H1 (cell line): ENCODE measurements around the gene HOXA13. TPM values are rescaled to one million over a fixed set of nuclear protein-coding genes. Genes with fewer than 3 reads are reported as not detected.

ENCODE experiments used
- CTCF ChIA-PET: fragments of 300-600 bp; sonication (Branson Sonifier 250); formaldehyde crosslinking; loops from one replicate; lab custom pipeline; 2021; ENCODE audit not compliant: partially characterized antibody; lab: Charles Lee
- POLR2A ChIA-PET: fragments of 300-600 bp; sonication (Branson Sonifier 250); formaldehyde crosslinking; loops from one replicate; lab custom pipeline; 2021; ENCODE audit warnings: inconsistent platforms; ENCODE audit not compliant: partially characterized antibody; lab: Charles Lee
- DNase-seq, 2 experiments: peaks; one replicate each; pipeline versions ENCODE4 v3.0.0 to v3.0.0-alpha.2; 2010 to 2022; ENCODE audit warnings: low spot score in 2 of 2, low read depth in 1 of 2, mixed read lengths in 1 of 2
- FAIRE-seq: peaks from 2 replicates; lab custom pipeline; 2011; peaks lifted over from hg19 to GRCh38; lab: Jason Lieb, UNC
- H2AFZ ChIP-seq: 2 replicates; pipeline ENCODE4 v1.8.1; 2012; ENCODE audit warnings: low read length, inconsistent platforms
- H2AK5ac ChIP-seq: 2 replicates; pipeline ENCODE4 v1.6.1; 2013; ENCODE audit warnings: low read depth, low read length
- H2BK120ac ChIP-seq: replicated peaks from 2 replicates; pipeline ENCODE3; 2013; ENCODE audit warnings: low read depth, low read length, inconsistent platforms
- H2BK12ac ChIP-seq: 2 replicates; pipeline ENCODE4 v1.6.1; 2013; ENCODE audit warnings: low read depth, low read length
- H2BK15ac ChIP-seq: 2 replicates; pipeline ENCODE4 v1.6.1; 2013; ENCODE audit warnings: low read length
- H2BK20ac ChIP-seq: 2 replicates; pipeline ENCODE4 v1.6.1; 2013; ENCODE audit warnings: low read length
- H2BK5ac ChIP-seq: 2 replicates; pipeline ENCODE4 v1.6.1; 2013; ENCODE audit warnings: low read depth, low read length
- H3K14ac ChIP-seq: 2 replicates; pipeline ENCODE4 v1.6.1; 2013; ENCODE audit warnings: inconsistent platforms; ENCODE audit not compliant: insufficient read length
- H3K18ac ChIP-seq: 2 replicates; pipeline ENCODE4 v1.6.1; 2013; ENCODE audit warnings: low read length; ENCODE audit errors: extremely low read depth
- H3K23ac ChIP-seq: 2 replicates; pipeline ENCODE4 v1.6.1; 2013; ENCODE audit warnings: inconsistent platforms; ENCODE audit not compliant: insufficient read length
- H3K23me2 ChIP-seq: 2 replicates; pipeline ENCODE4 v1.6.1; 2013; ENCODE audit warnings: low read depth, low read length
- H3K27ac ChIP-seq: 2 replicates; pipeline ENCODE4 v1.6.1; 2011; ENCODE audit warnings: low read depth, low read length, inconsistent platforms
- H3K27me3 ChIP-seq, 4 experiments: replicated peaks in 1 of 4; 1 replicate in 1 of 4; 2 replicates in 3 of 4; pipeline versions ENCODE4 v1.6.1 to v1.8.1; 2011 to 2013; ENCODE audit warnings: low read length in 3 of 4, mild to moderate bottlenecking in 3 of 4, inconsistent platforms in 2 of 4, mixed read lengths in 2 of 4, moderate library complexity in 1 of 4; ENCODE audit not compliant: control insufficient read depth in 3 of 4, insufficient read depth in 3 of 4; ENCODE audit errors: extremely low read depth in 1 of 4
- H3K36me3 ChIP-seq, 4 experiments: 2 replicates each; pipeline versions ENCODE4 v1.6.1 to v1.8.1; 2011 to 2013; ENCODE audit warnings: mild to moderate bottlenecking in 4 of 4, low read length in 3 of 4, moderate library complexity in 2 of 4, control low read depth in 1 of 4, inconsistent platforms in 1 of 4; ENCODE audit not compliant: insufficient read depth in 4 of 4, control insufficient read depth in 2 of 4
- H3K4ac ChIP-seq: replicated peaks from 2 replicates; pipeline ENCODE3; 2013; ENCODE audit warnings: low read length, low read depth, mixed read lengths, inconsistent platforms; ENCODE audit not compliant: insufficient read length
- H3K4me1 ChIP-seq, 4 experiments: replicated peaks in 1 of 4; 1 replicate in 1 of 4; 2 replicates in 3 of 4; pipeline versions ENCODE4 v1.6.1 to v1.8.1; 2011 to 2013; ENCODE audit warnings: low read length in 3 of 4, inconsistent platforms in 2 of 4, mixed read lengths in 1 of 4; ENCODE audit not compliant: insufficient read depth in 4 of 4, control insufficient read depth in 3 of 4
- H3K4me2 ChIP-seq, 2 experiments: 2 replicates each; pipeline versions ENCODE4 v1.6.1 to v1.8.1; 2011 to 2013; ENCODE audit warnings: low read depth in 2 of 2, low read length in 2 of 2, control low read depth in 1 of 2, inconsistent platforms in 1 of 2, mild to moderate bottlenecking in 1 of 2; ENCODE audit not compliant: insufficient read depth in 1 of 2
- H3K4me3 ChIP-seq, 4 experiments: fragments of 200-600, 300-600 bp in 1 of 4; sonication (generic), shearing (Covaris generic), sonication (Bioruptor Twin) in 1 of 4; 2 replicates each; pipeline versions ENCODE4 v1.5.1 to v1.8.1; 2011 to 2016; ENCODE audit warnings: low read length in 4 of 4, low read depth in 3 of 4, control low read depth in 2 of 4, inconsistent platforms in 2 of 4, mild to moderate bottlenecking in 2 of 4, mixed read lengths in 1 of 4, moderate library complexity in 1 of 4; ENCODE audit not compliant: insufficient read depth in 2 of 4; ENCODE audit errors: extremely low read depth in 1 of 4
- H3K56ac ChIP-seq: replicated peaks from 2 replicates; pipeline ENCODE3; 2013; ENCODE audit warnings: low read depth, mild to moderate bottlenecking, mixed read lengths, low read length, inconsistent platforms; ENCODE audit not compliant: insufficient read length
- H3K79me1 ChIP-seq: 2 replicates; pipeline ENCODE4 v1.6.1; 2013; ENCODE audit warnings: low read depth, low read length, control low read depth
- H3K79me2 ChIP-seq, 2 experiments: 2 replicates each; pipeline versions ENCODE4 v1.6.1 to v1.8.1; 2012 to 2013; ENCODE audit warnings: low read length in 2 of 2, mild to moderate bottlenecking in 2 of 2, inconsistent platforms in 1 of 2; ENCODE audit not compliant: insufficient read depth in 2 of 2, control insufficient read depth in 1 of 2
- H3K9ac ChIP-seq, 4 experiments: replicated peaks in 1 of 4; 1 replicate in 1 of 4; 2 replicates in 3 of 4; pipeline versions ENCODE4 v1.6.1 to v1.8.1; 2011 to 2013; ENCODE audit warnings: low read depth in 3 of 4, low read length in 3 of 4, control low read depth in 2 of 4, mild to moderate bottlenecking in 2 of 4, moderate library complexity in 2 of 4, inconsistent platforms in 1 of 4; ENCODE audit errors: extremely low read depth in 1 of 4
- H3K9me3 ChIP-seq, 2 experiments: 2 replicates each; pipeline versions ENCODE4 v1.6.1 to v1.8.1; 2012 to 2013; ENCODE audit warnings: mild to moderate bottlenecking in 2 of 2, moderate library complexity in 2 of 2, control low read depth in 1 of 2, inconsistent platforms in 1 of 2, low read depth in 1 of 2, low read length in 1 of 2, mixed read lengths in 1 of 2; ENCODE audit not compliant: insufficient read depth in 2 of 2
- H4K20me1 ChIP-seq, 2 experiments: replicated peaks in 1 of 2; 2 replicates each; pipeline versions ENCODE3 to v1.8.1; 2011 to 2013; ENCODE audit warnings: inconsistent platforms in 2 of 2, low read length in 2 of 2, mild to moderate bottlenecking in 1 of 2; ENCODE audit not compliant: insufficient read depth in 2 of 2, control insufficient read depth in 1 of 2
- H4K5ac ChIP-seq: 2 replicates; pipeline ENCODE4 v1.6.1; 2013; ENCODE audit warnings: low read length, low read depth, mixed read lengths, inconsistent platforms; ENCODE audit not compliant: insufficient read length
- H4K8ac ChIP-seq: 2 replicates; pipeline ENCODE4 v1.8.0; 2013; ENCODE audit warnings: mild to moderate bottlenecking, moderate library complexity, low read length, inconsistent platforms; ENCODE audit not compliant: insufficient read depth; ENCODE audit errors: extremely low read depth
- H4K91ac ChIP-seq: replicated peaks from 2 replicates; pipeline ENCODE3; 2013; ENCODE audit warnings: low read length, mixed read lengths, inconsistent platforms; ENCODE audit not compliant: insufficient read length
- ATF2 ChIP-seq: IDR thresholded peaks from 2 replicates; pipeline ENCODE4 v1.6.1; 2012; ENCODE audit warnings: low read length, inconsistent platforms
- JUN ChIP-seq: IDR thresholded peaks from 2 replicates; pipeline ENCODE4 v1.6.1; 2011; ENCODE audit warnings: low read depth, mild to moderate bottlenecking, improper control_type of control experiment, low read length
- KDM4A ChIP-seq: IDR thresholded peaks from one replicate; pipeline ENCODE4 v1.7.1; 2012; ENCODE audit warnings: low read depth, mild to moderate bottlenecking, moderate library complexity, low read length, inconsistent platforms; ENCODE audit not compliant: severe bottlenecking
- NRF1 ChIP-seq: IDR thresholded peaks from 2 replicates; pipeline ENCODE4 v1.6.1; 2011; ENCODE audit warnings: mild to moderate bottlenecking, low read depth, low read length, improper control_type of control experiment
- POLR2A ChIP-seq, 2 experiments: IDR thresholded peaks; 1 replicate in 1 of 2; 2 replicates in 1 of 2; pipeline ENCODE4 v1.6.1; 2011; ENCODE audit warnings: low read depth in 2 of 2, low read length in 2 of 2, mild to moderate bottlenecking in 2 of 2; ENCODE audit errors: control extremely low read depth in 1 of 2
- POLR2AphosphoS5 ChIP-seq: IDR thresholded peaks from 2 replicates; pipeline ENCODE4 v1.6.1; 2011; ENCODE audit warnings: low read depth, low read length
- RNF2 ChIP-seq: fragments of 200-900, 300-1000 bp; sonication (generic); IDR thresholded peaks from 2 replicates; pipeline ENCODE4 v1.7.1; 2016; ENCODE audit warnings: borderline replicate concordance, low read depth, mild to moderate bottlenecking, antibody characterized with exemption, low read length; ENCODE audit not compliant: poor library complexity, severe bottlenecking; ENCODE audit errors: missing control alignments
- SUZ12 ChIP-seq: fragments of 200-600 bp; sonication (generic); IDR thresholded peaks from 2 replicates; pipeline ENCODE4 v1.6.1; 2012; ENCODE audit warnings: mild to moderate bottlenecking, inconsistent platforms, low read length, moderate library complexity, mixed read lengths
- ZNF274 ChIP-seq: IDR thresholded peaks from 2 replicates; pipeline ENCODE4 v1.7.0; 2012; ENCODE audit warnings: low read length, borderline replicate concordance; ENCODE audit errors: extremely low read depth
- WGBS, 2 experiments: shearing (Covaris generic) in 1 of 2; methylation state at CpG; one replicate each; pipeline versions ENCODE4 v1.1.6 to v1.1.7; 2013 to 2015; ENCODE audit warnings: low lambda C conversion rate in 2 of 2, mixed read lengths in 2 of 2, inconsistent platforms in 1 of 2, low coverage in 1 of 2, missing lambda C conversion rate in 1 of 2; ENCODE audit not compliant: insufficient replicate concordance in 2 of 2, insufficient coverage in 1 of 2, insufficient read length in 1 of 2; ENCODE audit errors: extremely low coverage in 1 of 2, missing lambda C conversion rate in 1 of 2; 5-methylcytosine and 5-hydroxymethylcytosine counted together
- polyA plus RNA-seq, 7 experiments: library from polyadenylated mRNA; depleted of rRNA in 3 of 7; stranded (reverse) in 5 of 7; unstranded in 2 of 7; fragments of >200 nt in 5 of 7; fragments of 200-250 nt in 2 of 7; gene quantifications; 1 replicate in 5 of 7; 2 replicates in 1 of 7; 4 replicates in 1 of 7; pipeline versions ENCODE4 v1.2.1 to v1.2.3, GENCODE V29; 2011 to 2013; ENCODE audit warnings: missing spikeins in 2 of 7, mixed read lengths in 2 of 7
- total RNA-seq: library from RNA; stranded (reverse); fragmentation: NEBNext Ultra II Directional; extraction: Animal tissue kit (Norgen Biotek cat#: 25700); gene quantifications from 2 replicates; pipeline ENCODE4 v1.2.1, GENCODE V29; 2021

Gene HOXA13
- total and polyA plus RNA-seq, 2 of the 8 experiments (the other 6 are each of a cell fraction or from before 2014, with no cell fraction given) = not detected

- peaks cover 33 to 43% of the 10 kb centered on the region in 2 experiments for H4K20me1 ChIP-seq
- no peak overlapping the region for H4K5ac ChIP-seq
- peaks cover 0 to 16% (median 0%) of the 10 kb centered on the region in 4 experiments; a peak in 1 of 8 replicates for H3K36me3 ChIP-seq
- H2BK5ac ChIP-seq = no peak overlapping the region
- no peak overlapping the region for H2BK20ac ChIP-seq
- H2BK15ac ChIP-seq = no peak overlapping the region
- H2AK5ac ChIP-seq = no peak overlapping the region
- H3K79me2 ChIP-seq = no peaks in the 10 kb centered on the region
- no peak for FAIRE-seq
- no peaks in the 10 kb centered on the region; the same call in 1 of the 2 replicates for H3K79me1 ChIP-seq
- H3K9me3 ChIP-seq = no peaks in the 10 kb centered on the region; a peak in 1 of 4 replicates
- H2AFZ ChIP-seq = no peak overlapping the region; the same call in 1 of the 2 replicates
- no peaks in the 10 kb centered on the region; the same call in 1 of the 2 replicates for H3K23me2 ChIP-seq
- no peak overlapping the region for H3K9ac ChIP-seq
- no peak overlapping the region for H3K23ac ChIP-seq
- no peak overlapping the region for H2BK12ac ChIP-seq
- H3K27ac ChIP-seq = no peak overlapping the region
- H3K18ac ChIP-seq = no peak overlapping the region
- peaks cover 83 to 100% (median 95%) of the 10 kb centered on the region in 4 experiments for H3K27me3 ChIP-seq
- no peak overlapping the region for H3K14ac ChIP-seq
- no peak overlapping the region for H3K56ac ChIP-seq
- peak overlapping the region; percentile 33 to 48; a peak in 3 of 4 replicates for H3K4me2 ChIP-seq
- H3K4ac ChIP-seq = no peak overlapping the region
- H4K91ac ChIP-seq = no peak overlapping the region
- peak in 1 of 2 experiments; percentile 77 for DNase-seq
- peak overlapping the region; percentile 78 for H4K8ac ChIP-seq
- H2BK120ac ChIP-seq = no peak overlapping the region
- 5% methylated on average over 54 of the region's 93 CpGs; no CpG with 5 or more reads in 1 of the 2 experiments for WGBS, 2 experiments
- POLR2A ChIA-PET = interaction anchor here (1.0 to 1.5 kb wide), 2 partner anchors 10 to 12 kb away, joined by 3 to 5 read pairs; no protein-coding TSS in a partner anchor
- H3K4me3 ChIP-seq = peak overlapping the region in 2 of 4 experiments; percentile 5 to 40; a peak in 2 of 8 replicates
- CTCF ChIA-PET = interaction anchor here (0.7 to 3.9 kb wide), 13 partner anchors 9 to 881 kb away, joined by 3 to 23 read pairs (median 4); no protein-coding TSS in a partner anchor
- H3K4me1 ChIP-seq = peaks cover 0 to 8% (median 2%) of the 10 kb centered on the region in 4 experiments; a peak in 5 of 7 replicates
- no peak for TF ChIP-seq NRF1
- TF ChIP-seq ATF2 = no peak
- TF ChIP-seq RNF2 = peak; percentile 96
- no peak for TF ChIP-seq POLR2AphosphoS5
- TF ChIP-seq KDM4A = peak; percentile 42
- peak; percentile 97 for TF ChIP-seq SUZ12
- TF ChIP-seq JUN = no peak
- TF ChIP-seq ZNF274 = no peak
- no peak for TF ChIP-seq POLR2A (IDR thresholded peaks at IDR 0.05; ENCODE audit: control extremely low read depth in 1 of 2, low read depth in 2 of 2, low read length in 2 of 2)
Observed at GRCh38 chr7:27198871-27199801, 755 bp downstream of the HOXA13 start.
